ENCODE data around the gene MAP7D2.

GRCh38 chrX:20011608-20012007, 105.1 kb downstream of the MAP7D2 start:
- TF ChIP-seq, protein P1, sequence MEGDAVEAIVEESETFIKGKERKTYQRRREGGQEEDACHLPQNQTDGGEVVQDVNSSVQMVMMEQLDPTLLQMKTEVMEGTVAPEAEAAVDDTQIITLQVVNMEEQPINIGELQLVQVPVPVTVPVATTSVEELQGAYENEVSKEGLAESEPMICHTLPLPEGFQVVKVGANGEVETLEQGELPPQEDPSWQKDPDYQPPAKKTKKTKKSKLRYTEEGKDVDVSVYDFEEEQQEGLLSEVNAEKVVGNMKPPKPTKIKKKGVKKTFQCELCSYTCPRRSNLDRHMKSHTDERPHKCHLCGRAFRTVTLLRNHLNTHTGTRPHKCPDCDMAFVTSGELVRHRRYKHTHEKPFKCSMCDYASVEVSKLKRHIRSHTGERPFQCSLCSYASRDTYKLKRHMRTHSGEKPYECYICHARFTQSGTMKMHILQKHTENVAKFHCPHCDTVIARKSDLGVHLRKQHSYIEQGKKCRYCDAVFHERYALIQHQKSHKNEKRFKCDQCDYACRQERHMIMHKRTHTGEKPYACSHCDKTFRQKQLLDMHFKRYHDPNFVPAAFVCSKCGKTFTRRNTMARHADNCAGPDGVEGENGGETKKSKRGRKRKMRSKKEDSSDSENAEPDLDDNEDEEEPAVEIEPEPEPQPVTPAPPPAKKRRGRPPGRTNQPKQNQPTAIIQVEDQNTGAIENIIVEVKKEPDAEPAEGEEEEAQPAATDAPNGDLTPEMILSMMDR (IDR thresholded peaks at IDR 0.05): no peak
- TF ChIP-seq POLR2AphosphoS5 (IDR thresholded peaks at IDR 0.05; ENCODE audit: insufficient read depth in 1 of 2, low read depth in 1 of 2) (no peak), POLR2A (IDR thresholded peaks at IDR 0.05) (no peak)
